ENCODE results near the gene SLC1A2. TPM values are rescaled to one million over a fixed set of nuclear protein-coding genes. Genes with fewer than 3 reads are reported as not detected.

The SLC1A2 gene
- total RNA-seq, 1 experiment from 2014 or later = not detected

DNA sequence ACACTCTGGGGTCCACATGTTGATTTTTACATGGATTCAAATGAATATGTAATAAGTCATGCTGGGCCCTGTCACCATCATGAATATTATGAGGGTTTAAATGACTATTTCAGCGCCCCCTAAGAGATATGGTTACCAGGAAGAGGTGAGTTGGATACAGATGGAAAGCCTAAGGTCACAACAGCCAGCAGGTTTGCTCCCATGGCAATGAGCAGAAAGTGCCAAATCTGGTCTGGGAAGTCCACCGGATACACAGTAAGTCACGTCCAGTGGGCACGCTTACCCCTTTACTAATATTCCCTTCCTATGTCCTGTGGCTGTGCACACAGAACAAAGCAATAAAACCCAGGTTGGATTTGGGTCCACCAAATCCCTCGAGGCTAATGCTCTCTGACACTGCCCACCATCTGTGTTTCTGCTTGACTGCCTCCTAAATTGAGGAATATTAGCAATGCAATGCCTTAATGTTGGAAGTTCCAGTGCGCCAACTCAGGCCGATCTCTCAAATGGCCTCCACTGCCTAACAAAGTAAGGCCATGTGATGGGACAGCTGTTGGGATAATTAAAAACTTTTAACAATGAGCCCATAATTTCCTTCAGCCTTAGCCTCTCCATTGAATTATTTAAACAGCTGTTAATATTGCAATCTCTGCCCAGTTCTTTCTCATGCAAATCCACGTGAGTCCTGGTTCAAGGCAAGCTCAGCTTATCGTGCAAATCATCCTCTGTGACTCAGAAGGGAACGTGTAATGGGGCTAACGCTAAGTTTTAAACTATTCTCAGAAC lies 97.6 kb downstream of the SLC1A2 start:
- DNase-seq (ENCODE audit: low read depth) = no peak
- in situ Hi-C loops (cut with HindIII; ENCODE audit: low pct_unique_long_range_greater_than_20kb, low sequenced_read_pairs) = no loop called here

DNA sequence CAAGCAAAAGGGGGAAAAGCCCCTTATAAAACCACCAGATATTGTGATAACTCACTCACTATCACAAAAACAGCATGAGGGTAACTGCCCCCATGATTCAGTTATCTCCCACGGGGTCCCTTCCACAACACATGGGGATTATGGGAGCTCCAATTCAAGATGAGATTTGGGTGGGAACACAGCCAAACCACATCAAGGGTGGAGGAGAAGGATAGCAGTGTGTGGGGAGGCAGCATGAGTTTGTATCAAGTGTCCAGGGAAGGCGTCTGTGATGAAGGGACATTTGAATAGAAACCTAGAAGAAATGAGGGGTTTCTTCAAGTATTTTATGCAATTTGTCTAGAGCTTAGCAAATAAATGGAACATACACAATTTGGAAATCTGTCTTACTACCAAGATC lies 98.2 kb downstream of the SLC1A2 start:
- DNase-seq (ENCODE audit: low read depth) = no peak
- in situ Hi-C loops (cut with HindIII; ENCODE audit: low pct_unique_long_range_greater_than_20kb, low sequenced_read_pairs) = no loop called here

DNA sequence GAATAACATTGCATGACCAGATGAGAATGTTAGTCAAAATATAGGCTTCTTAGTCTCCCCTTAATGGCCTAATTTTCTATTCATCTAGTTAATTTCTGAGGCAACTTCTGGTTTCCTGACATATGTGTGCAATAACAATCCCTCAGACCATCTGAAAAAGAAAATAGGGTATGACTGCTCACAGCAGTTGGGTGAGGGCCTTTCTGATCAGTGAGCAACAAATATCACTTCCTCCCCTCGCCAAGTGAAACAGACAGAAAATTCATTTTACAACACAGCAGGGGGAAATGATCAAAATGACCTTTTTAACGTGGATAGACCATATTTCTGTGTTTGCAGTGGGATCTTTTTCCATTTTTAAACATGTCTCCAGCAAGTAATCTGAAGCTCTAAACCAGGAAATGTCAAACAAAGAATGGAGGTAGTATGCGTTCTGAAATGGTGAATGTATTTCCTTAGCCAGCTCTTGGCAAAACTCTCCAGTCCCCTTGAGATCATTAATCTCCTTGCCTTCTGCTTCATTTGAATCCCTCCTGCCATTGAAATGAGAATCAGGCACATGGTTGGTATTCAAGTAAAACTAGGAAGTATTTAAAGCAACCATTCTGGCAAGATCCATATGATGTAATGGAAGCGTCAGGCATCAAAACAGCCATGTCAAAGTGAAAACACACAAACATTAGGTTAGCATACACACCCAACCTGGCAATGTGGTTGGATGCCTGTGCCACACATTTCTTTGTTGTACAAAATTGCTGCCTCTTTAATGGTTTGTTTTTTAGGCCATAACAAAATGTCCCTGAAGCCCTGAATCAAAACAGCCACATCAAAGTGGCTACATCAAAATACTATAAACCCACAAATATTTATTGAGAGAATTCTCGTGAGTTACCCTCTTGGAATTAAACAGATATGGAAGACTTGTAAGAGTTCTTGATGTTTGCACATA lies 100.1 kb downstream of the SLC1A2 start:
- in situ Hi-C loops (cut with HindIII; ENCODE audit: low pct_unique_long_range_greater_than_20kb, low sequenced_read_pairs) = no loop called here
- DNase-seq (ENCODE audit: low read depth) = no peak

DNA sequence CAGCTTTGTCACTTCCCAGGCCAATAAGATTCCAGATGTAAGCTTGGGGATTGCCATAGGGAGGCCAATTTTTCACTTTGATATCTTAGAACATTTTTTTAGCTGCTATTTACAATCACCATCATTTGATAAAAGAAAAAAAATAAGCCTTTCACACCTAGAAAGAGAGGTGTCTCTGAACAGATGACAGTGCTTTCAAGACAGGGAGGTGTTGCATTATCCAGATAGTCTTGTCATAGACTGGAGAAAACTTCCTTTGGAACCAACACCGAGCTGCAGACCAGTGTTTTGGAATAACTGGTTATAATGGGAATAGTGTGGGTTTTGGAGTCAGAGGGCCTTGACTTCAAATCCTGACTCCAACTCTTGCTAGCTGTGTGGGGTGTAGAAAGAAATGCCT lies 101.0 kb downstream of the SLC1A2 start:
- no peak for DNase-seq (ENCODE audit: low read depth)
- in situ Hi-C loops (cut with HindIII; ENCODE audit: low pct_unique_long_range_greater_than_20kb, low sequenced_read_pairs) = no loop called here

DNA sequence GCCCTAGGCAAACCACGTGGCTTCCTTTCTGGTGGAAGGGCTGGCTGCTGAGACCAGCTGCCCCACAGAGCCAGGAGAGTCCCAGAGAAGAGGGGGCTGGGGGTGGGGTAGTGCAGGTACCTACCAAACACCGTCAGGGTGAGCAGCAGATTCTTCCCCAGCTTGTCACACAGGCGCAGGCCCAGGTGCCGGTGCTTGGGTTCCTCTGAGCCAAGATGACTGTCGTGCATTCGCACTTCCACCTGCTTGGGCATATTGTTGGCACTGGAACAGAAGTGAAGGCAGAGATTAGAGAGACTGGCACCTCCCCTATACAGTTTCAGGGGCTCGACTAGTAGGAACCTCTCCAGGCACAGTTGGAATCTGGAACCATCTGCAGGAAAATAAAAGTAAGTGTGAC lies 102.1 kb downstream of the SLC1A2 start:
- in situ Hi-C loops (cut with HindIII; ENCODE audit: low pct_unique_long_range_greater_than_20kb, low sequenced_read_pairs) = no loop called here
- DNase-seq (ENCODE audit: low read depth) = no peak

DNA sequence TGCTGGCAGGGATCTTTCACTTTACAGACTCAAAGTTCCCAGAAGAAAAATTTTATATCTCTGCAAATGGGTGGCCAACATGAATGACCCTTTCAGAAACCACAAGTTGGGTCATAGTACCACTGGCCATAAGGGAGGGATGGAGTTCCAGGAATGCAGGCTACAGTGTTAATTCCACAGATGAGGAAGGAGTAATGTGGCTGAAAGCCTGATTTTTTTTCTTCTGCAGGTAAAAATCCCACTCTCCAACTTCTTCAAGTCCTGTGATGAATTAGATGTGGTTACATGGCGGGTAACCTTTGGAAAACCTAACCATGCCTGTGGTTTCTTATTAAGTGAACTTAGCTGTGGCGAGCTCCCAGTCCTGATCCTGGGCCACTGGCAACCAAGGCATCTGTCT lies 103.2 kb downstream of the SLC1A2 start:
- DNase-seq (ENCODE audit: low read depth) = no peak

DNA sequence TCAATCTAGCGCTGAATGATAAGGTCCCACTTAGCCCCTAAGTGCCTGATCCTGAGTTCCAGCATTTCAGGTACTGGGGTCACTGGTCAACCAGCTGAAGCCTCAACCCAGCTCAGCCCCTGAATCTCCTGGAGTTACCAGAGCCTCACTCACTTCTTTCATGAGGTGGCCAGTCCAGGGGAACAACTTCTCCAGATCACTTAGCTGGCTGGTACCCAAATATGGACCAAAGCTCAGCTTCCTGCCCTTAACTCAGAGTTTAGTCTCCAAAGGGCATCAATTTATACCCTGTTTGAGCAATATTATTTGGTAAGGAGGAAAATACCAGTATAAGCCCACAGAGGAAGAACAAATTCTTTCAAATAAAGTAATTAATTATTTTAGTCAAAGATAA lies 105.6 kb downstream of the SLC1A2 start:
- no peak for DNase-seq (ENCODE audit: low read depth)
- in situ Hi-C loops (cut with HindIII; ENCODE audit: low pct_unique_long_range_greater_than_20kb, low sequenced_read_pairs) = no loop called here

More for the DNA sequence above, 103.2 kb downstream of the SLC1A2 start:
- in situ Hi-C loops (cut with HindIII; ENCODE audit: low pct_unique_long_range_greater_than_20kb, low sequenced_read_pairs) = no loop called here

DNA sequence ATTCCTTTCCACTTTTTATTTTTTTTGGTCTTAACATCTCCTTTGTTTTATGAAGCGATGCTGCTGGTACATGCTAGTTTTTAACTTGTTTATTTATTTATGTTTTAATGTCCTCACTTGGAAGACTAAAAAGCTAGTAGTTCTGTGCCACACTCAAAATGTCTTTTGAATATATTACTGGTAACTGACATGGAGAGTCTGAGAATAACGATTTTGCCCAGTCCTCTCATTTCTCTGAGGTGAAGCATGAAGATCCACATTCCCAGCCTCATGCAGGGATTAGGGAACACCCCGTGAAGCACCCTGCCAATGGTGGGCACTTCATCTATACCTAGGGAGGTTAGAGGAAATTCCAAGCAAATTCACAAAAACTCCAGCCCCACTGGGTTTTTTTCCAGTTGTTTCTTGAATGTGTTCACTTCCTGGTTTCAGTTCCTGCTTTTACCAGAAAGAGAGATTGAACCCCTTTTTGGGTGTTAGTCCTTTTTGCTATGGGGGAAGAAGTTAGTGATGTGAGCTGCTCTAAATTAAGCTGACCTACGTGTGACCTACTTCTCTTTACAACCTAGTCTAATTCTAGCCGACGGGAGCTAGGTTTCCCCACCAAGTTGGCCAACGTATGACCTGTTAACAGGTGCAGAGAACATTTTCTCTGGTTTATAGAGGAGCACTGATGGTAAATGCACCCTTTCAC lies 106.1 kb downstream of the SLC1A2 start:
- in situ Hi-C loops (cut with HindIII; ENCODE audit: low pct_unique_long_range_greater_than_20kb, low sequenced_read_pairs) = no loop called here
- no peak for DNase-seq (ENCODE audit: low read depth)

DNA sequence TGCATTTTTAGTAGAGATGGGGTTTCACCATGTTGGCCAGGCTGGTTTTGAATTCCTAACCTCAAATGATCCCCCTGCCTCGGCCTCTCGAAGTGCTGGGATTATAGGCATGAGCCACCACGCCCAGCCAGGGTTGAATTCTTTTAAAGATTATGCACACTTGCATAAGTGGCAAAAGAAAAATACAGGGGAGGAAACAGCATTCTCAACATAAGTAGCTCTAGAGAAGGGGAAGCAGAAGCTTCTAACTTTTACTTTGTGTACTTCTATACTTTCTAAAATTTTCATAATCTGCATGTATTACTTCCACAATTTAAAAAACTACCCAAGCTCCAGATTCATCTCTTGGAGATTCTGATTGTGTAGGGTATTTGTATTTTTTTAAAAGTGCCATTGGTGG lies 108.0 kb downstream of the SLC1A2 start:
- DNase-seq (ENCODE audit: low read depth) = no peak
- in situ Hi-C loops (cut with HindIII; ENCODE audit: low pct_unique_long_range_greater_than_20kb, low sequenced_read_pairs) = no loop called here

DNA sequence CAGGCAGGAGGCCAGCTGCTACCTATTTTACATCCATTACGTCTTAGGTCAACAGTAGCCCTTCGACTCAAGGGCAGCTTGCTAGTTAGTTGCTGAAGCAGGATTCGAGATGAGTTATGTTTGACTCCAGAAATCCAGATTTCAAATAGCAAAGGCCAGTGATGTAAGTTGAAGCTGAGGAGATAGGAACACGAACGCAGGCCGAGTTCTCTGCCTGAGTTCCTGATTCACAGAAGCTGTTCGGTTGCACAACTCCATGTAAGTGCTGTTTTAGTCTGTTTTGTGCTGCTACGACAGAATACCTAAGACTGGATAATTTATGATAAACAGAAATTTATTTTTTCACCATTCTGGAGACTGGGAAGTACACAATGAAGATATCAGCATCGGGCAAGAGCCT lies 111.2 kb downstream of the SLC1A2 start:
- in situ Hi-C loops (cut with HindIII; ENCODE audit: low pct_unique_long_range_greater_than_20kb, low sequenced_read_pairs) = no loop called here
- no peak for DNase-seq (ENCODE audit: low read depth)

DNA sequence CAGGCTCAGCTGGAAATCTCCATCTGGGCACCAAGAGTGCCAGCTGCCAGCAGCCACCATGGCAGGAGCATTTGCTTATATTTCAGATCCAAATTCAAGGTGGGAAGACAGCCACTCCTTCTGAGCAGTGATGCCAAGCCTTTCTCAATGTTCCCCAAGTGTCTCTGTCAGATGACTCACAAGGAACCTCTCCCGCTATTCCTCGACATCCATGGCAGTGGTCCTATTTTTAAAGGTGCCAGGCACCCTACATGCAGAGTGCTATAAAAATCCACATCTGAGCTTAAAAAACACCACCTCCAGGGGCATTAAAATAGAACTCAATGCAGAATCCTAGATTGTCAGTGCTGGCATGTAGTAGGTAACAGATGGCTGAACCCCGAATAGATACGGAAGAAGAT lies 112.1 kb downstream of the SLC1A2 start:
- no peak for DNase-seq (ENCODE audit: low read depth)
- in situ Hi-C loops (cut with HindIII; ENCODE audit: low pct_unique_long_range_greater_than_20kb, low sequenced_read_pairs) = no loop called here

DNA sequence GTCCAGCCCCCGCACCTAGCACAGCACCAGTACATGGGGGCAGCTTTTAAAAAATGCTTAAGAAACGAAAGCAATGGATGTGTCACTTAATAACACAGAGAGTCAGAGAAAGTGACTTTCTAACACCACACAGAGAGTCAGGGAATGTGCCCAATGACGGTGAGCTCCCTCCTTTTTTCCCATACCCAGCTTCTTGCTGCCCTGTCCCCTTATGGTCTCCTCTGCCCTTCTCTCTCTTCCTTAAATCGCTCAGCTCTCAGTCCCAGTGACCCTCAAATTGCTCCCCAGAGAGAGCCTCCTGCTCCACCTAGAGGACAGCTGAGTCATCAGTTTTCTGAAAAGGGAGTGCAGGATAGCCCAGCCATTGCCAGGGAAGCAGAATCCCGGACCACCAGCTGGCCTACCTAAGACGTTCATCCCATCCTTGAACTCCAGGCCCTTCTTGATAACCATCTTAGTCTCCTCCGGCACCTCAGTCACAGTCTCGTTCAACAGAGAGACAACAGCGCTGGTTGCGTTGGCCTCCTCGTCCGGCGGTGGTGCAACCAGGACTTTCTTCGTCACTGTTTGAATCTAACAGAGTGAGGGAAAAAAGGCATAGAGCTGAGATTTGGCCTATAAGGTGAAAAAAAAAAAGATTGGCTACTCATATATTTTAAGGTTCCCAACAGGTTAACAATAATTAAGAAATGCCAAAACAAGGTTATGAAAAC lies 113.5 kb downstream of the SLC1A2 start:
- in situ Hi-C loops (cut with HindIII; ENCODE audit: low pct_unique_long_range_greater_than_20kb, low sequenced_read_pairs) = no loop called here
- peak; percentile 18 for DNase-seq (ENCODE audit: low read depth)

DNA sequence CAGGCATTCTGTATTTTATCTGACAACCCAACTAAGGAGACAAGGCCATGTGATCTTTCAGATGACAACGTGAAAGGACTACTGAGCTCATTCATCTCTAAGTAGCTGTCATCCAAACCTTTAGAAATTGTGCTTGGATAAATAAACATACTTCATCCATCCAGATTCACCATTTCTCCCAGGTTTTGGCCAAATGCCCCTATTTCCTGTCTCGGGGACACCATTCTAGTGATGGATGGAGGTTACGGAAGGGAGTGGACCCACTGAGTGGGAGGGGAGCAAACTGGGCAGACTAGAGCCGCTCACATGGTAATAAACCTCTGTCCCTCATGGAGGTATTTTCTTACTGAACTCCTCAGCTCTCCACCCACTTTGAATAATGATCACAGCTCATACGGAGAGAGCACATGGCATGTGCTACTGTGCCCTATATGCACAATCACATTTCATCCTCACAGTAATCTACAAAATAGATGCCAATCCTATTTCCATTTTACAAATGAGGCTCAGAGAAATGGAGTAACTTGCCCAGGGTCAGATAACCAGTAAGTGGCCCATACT lies 114.4 kb downstream of the SLC1A2 start:
- DNase-seq (ENCODE audit: low read depth) = no peak
- in situ Hi-C loops (cut with HindIII; ENCODE audit: low pct_unique_long_range_greater_than_20kb, low sequenced_read_pairs) = no loop called here

DNA sequence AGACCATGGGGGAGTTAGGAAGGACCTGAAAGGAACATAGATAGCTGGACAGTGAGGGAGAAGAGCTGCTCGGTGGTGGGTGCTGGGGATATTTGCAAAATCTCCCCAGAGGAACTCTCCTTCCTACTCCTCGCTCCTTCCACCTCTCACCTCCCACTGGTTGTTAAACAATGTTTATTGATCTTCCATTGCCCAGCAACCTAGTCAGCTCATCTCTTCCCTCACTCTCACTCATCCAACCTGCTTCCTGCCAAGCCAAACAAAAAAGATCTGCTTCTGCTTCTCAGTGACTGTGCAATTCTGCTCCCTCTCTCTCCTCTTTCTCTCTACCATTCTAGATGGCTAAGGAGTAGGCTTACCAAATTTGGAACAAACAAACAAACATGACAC lies 115.0 kb downstream of the SLC1A2 start:
- peak; percentile 42 for DNase-seq (ENCODE audit: low read depth)
- in situ Hi-C loops (cut with HindIII; ENCODE audit: low pct_unique_long_range_greater_than_20kb, low sequenced_read_pairs) = no loop called here

DNA sequence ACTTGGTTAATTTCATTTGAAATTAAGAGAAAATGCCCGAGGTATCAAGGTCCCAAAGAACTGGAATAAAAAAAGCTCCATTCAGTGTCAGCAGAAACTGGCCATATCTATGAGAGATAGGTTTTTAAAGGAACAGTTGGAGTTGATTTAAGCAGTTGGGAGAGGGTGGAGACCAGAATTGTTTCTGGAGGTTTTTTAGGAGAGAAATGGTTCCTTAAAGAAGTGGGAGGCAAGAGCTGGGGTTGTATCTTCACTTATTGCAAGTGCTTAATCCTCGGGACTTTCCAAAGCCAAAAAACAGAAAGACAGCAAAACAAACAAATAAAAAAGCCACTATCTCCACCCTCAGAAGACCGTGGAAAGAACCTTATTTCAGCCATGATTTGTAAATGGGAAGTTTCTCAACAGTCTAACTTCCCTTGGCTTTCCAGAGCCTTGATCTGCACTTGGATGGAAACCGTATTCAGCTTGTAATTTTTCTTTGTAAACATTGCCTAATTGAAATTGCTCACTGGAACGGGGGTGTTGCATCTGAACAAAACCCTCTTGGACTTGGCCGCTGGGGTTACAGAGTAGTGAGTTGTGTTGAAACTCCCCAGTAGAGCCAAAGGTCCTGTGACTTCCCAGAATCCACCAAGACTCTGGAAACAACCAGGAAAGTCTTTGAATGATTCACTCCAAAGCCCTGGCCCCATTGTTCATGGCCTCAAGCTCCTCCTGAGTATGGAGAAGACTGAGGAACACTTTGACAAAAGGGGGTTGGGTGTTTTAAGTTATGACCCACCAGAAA lies 115.6 kb downstream of the SLC1A2 start:
- peak; percentile 14 for DNase-seq (ENCODE audit: low read depth)
- in situ Hi-C loops (cut with HindIII; ENCODE audit: low pct_unique_long_range_greater_than_20kb, low sequenced_read_pairs) = no loop called here

DNA sequence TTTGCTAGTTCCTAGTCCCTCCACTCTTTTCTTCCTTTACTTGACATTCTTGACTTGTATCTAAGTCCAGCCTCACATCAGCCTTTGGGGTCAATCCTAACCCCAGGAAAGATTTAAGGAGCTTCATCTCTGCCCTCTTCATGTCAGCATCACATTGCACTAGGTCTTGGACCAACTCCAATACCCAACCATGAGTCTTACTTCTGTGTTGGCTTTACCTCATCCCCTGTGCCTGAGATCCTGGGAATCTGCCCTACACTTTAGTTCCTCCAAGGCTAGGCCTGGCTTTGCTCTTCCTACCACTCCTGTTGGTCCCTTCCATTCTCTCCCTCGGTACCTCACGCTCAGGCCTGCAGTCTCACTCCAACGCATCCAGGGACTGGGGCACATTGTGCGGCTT lies 117.0 kb downstream of the SLC1A2 start:
- no peak for DNase-seq (ENCODE audit: low read depth)
- in situ Hi-C loops (cut with HindIII; ENCODE audit: low pct_unique_long_range_greater_than_20kb, low sequenced_read_pairs) = no loop called here

DNA sequence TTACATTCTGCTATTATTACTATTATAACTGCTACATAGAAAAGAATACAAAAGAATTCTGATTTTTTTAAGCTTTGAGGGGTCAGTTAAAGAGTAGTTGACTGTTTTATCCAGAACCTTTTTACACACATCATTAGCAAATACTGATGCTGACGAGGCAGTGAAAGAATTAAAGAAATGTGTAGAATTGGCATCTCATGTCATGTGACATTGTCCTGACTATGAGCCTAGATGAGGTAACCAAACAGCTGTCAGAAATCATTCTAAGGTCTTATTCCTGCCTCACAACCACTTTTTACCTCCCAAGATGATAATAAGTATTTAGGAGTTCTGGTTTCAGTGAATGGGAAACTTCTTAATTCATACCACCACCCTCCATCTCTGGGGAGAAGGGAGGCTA lies 121.0 kb downstream of the SLC1A2 start:
- DNase-seq (ENCODE audit: low read depth) = no peak
- in situ Hi-C loops (cut with HindIII; ENCODE audit: low pct_unique_long_range_greater_than_20kb, low sequenced_read_pairs) = no loop called here

Measured in Caki2 (cell line).